HL-60/S4 treated with phorbol 12-myristate 13-acetate at 8.2 ng/mL for 4 days and 3 days (cell line): ENCODE measurements around the gene GKN2.
"Not testable (repeated sequence)": the region's sequence is repeated elsewhere in the genome, so short reads cannot be mapped to it uniquely, and the experiment has no call there.

Experiments used
- in situ Hi-C: fragments of 300-500 bp; cut with MboI; formaldehyde crosslinking; loops from 2 replicates; pipeline ENCODE4 v1.15.0; 2022; ENCODE audit warnings: low sequenced_read_pairs

Gene GKN2

DNA sequence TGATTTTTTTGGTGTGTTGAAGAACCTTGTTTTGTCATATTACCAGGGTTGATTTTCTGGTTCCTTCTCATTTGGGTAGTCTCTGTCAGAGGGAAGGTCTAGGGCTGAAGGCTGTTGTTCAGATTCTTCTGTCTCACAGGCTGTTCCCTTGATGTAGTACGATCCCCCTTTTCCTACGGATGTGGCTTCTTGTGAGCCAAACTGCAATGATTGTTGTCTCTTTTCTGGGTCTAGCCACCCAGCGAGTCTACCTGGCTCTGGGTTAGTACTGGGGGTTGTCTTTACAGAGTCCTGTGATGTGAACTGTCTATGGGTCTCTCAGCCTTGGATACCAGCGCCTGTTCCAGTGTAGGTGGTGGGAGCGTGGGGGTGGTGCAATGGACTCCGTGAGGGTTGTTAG, 56.7 kb downstream of the GKN2 start:
- in situ Hi-C loops, result not testable (repeated sequence)
